Measurements from ENCODE around the gene KIF5A. TPM values are rescaled to one million over a fixed set of nuclear protein-coding genes. Genes with fewer than 3 reads are reported as not detected.

KIF5A gene
- total and polyA plus RNA-seq, 2 of the 13 experiments (the other 11 are each of a cell fraction or from before 2014, with no cell fraction given), result 1.6 to 11.9 TPM

- TF ChIP-seq AHDC1 (CRISPR knock-in tag; IDR thresholded peaks at IDR 0.05; ENCODE audit: borderline replicate concordance) (peak; percentile 32; the same call in 1 of the 2 replicates), CREB3 (CRISPR knock-in tag; IDR thresholded peaks at IDR 0.05) (0 out of 2 replicates have a peak, but pooled peaks have one; percentile 47), ZNF792 (CRISPR knock-in tag; IDR thresholded peaks at IDR 0.05) (peak; percentile 8; the same call in 1 of the 2 replicates), TARDBP (CRISPR knock-in tag; IDR thresholded peaks at IDR 0.05) (peak; percentile 31; the same call in 1 of the 2 replicates), SNAPC5 (CRISPR knock-in tag; IDR thresholded peaks at IDR 0.05; ENCODE audit: borderline replicate concordance) (0 out of 2 replicates have a peak, but pooled peaks have one; percentile 64), ZNF704 (CRISPR knock-in tag; IDR thresholded peaks at IDR 0.05; ENCODE audit: borderline replicate concordance) (peak; percentile 49; the same call in 1 of the 2 replicates), ZNF503 (CRISPR knock-in tag; IDR thresholded peaks at IDR 0.05) (peak; percentile 51; the same call in 1 of the 2 replicates), ZBTB34 (CRISPR knock-in tag; IDR thresholded peaks at IDR 0.05) (0 out of 2 replicates have a peak, but pooled peaks have one; percentile 45), CHD4 (IDR thresholded peaks at IDR 0.05; ENCODE audit: borderline replicate concordance, low read length) (0 out of 2 replicates have a peak, but pooled peaks have one; percentile 32), SP2 (CRISPR knock-in tag; IDR thresholded peaks at IDR 0.05) (no peak), POLR2G (IDR thresholded peaks at IDR 0.05; ENCODE audit: low read depth, low read length) (peak; percentile 71), PREB (CRISPR knock-in tag; IDR thresholded peaks at IDR 0.05) (no peak), ZNF256 (CRISPR knock-in tag; conservative IDR thresholded peaks at IDR 0.05) (no peak), RXRB (CRISPR knock-in tag; IDR thresholded peaks at IDR 0.05; ENCODE audit: borderline replicate concordance) (peak; percentile 31; the same call in 1 of the 2 replicates)
Measured at GRCh38 chr12:57579677-57580465, 30.0 kb downstream of the KIF5A start (continued).
